ENCODE measurements around the gene CGNL1.

- TF ChIP-seq, protein P1, sequence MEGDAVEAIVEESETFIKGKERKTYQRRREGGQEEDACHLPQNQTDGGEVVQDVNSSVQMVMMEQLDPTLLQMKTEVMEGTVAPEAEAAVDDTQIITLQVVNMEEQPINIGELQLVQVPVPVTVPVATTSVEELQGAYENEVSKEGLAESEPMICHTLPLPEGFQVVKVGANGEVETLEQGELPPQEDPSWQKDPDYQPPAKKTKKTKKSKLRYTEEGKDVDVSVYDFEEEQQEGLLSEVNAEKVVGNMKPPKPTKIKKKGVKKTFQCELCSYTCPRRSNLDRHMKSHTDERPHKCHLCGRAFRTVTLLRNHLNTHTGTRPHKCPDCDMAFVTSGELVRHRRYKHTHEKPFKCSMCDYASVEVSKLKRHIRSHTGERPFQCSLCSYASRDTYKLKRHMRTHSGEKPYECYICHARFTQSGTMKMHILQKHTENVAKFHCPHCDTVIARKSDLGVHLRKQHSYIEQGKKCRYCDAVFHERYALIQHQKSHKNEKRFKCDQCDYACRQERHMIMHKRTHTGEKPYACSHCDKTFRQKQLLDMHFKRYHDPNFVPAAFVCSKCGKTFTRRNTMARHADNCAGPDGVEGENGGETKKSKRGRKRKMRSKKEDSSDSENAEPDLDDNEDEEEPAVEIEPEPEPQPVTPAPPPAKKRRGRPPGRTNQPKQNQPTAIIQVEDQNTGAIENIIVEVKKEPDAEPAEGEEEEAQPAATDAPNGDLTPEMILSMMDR (tag by site-specific recombination; IDR thresholded peaks at IDR 0.05), result no peak
- TF ChIP-seq OVOL3 (tag by site-specific recombination; IDR thresholded peaks at IDR 0.05) (no peak), ZNF768 (tag by site-specific recombination; IDR thresholded peaks at IDR 0.05) (no peak), ZBTB1 (tag by site-specific recombination; IDR thresholded peaks at IDR 0.05) (no peak), ZNF664 (tag by site-specific recombination; IDR thresholded peaks at IDR 0.05) (no peak), ZNF221 (tag by site-specific recombination; IDR thresholded peaks at IDR 0.05; ENCODE audit: borderline replicate concordance) (no peak), ZBTB21 (tag by site-specific recombination; IDR thresholded peaks at IDR 0.05) (no peak), BCL11A (tag by site-specific recombination; IDR thresholded peaks at IDR 0.05; ENCODE audit: low read depth) (no peak)
- TF ChIP-seq, protein P2, sequence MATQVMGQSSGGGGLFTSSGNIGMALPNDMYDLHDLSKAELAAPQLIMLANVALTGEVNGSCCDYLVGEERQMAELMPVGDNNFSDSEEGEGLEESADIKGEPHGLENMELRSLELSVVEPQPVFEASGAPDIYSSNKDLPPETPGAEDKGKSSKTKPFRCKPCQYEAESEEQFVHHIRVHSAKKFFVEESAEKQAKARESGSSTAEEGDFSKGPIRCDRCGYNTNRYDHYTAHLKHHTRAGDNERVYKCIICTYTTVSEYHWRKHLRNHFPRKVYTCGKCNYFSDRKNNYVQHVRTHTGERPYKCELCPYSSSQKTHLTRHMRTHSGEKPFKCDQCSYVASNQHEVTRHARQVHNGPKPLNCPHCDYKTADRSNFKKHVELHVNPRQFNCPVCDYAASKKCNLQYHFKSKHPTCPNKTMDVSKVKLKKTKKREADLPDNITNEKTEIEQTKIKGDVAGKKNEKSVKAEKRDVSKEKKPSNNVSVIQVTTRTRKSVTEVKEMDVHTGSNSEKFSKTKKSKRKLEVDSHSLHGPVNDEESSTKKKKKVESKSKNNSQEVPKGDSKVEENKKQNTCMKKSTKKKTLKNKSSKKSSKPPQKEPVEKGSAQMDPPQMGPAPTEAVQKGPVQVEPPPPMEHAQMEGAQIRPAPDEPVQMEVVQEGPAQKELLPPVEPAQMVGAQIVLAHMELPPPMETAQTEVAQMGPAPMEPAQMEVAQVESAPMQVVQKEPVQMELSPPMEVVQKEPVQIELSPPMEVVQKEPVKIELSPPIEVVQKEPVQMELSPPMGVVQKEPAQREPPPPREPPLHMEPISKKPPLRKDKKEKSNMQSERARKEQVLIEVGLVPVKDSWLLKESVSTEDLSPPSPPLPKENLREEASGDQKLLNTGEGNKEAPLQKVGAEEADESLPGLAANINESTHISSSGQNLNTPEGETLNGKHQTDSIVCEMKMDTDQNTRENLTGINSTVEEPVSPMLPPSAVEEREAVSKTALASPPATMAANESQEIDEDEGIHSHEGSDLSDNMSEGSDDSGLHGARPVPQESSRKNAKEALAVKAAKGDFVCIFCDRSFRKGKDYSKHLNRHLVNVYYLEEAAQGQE (tag by site-specific recombination; IDR thresholded peaks at IDR 0.05), result no peak
- TF ChIP-seq, protein P3, sequence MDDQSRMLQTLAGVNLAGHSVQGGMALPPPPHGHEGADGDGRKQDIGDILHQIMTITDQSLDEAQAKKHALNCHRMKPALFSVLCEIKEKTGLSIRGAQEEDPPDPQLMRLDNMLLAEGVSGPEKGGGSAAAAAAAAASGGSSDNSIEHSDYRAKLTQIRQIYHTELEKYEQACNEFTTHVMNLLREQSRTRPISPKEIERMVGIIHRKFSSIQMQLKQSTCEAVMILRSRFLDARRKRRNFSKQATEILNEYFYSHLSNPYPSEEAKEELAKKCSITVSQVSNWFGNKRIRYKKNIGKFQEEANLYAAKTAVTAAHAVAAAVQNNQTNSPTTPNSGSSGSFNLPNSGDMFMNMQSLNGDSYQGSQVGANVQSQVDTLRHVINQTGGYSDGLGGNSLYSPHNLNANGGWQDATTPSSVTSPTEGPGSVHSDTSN (CRISPR knock-in tag; IDR thresholded peaks at IDR 0.05), result no peak
These were observed 110.5 kb downstream of the CGNL1 start for GRCh38 chr15:57486833-57487232.
